GM10266 (cell line): ENCODE data around the gene PACS1.

Experiments
- DNase-seq: peaks from one replicate; pipeline ENCODE4 v3.0.0; 2012; ENCODE audit errors: extremely low spot score
- TF ChIP-seq, protein P1 (sequence below): IDR thresholded peaks from 2 replicates; pipeline ENCODE4 v1.5.1; 2012; ENCODE audit warnings: mild to moderate bottlenecking, low read depth; ENCODE audit not compliant: control insufficient read depth, insufficient read depth; ENCODE audit errors: missing control alignments

The PACS1 gene

DNA sequence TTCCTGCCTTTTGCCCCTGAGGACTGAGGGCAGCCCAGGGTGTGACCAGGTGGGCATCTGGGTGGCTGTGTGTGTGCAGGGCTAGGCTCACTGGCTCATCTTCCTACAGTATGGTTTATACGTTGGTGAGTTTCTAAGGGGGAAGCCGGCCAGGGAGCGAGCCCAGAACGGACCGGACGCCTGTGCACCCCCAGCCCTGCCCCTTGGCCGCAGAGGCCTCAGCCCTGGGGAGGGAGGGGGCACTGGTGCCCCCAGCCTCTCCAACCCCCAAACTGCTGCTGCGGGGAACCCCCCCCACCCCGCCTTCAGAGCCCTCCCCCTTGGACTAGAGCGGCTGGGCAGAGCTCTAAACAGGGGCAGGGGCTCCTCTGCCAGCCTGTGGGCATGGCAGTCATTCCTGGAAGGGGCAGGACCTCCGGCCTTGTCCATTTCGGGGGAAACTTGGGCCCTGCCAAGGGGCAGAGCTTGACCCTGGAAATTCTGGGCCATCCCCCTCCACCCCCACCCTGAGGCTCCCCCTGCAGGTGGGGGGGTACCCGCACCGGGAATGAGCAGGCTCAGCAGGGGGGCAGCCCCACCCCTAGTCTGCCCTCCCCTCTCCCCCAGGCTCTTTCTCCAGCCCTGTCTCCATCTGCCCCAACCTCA, 213.5 kb downstream of the PACS1 start:
- no peak for DNase-seq
- TF ChIP-seq, protein P1, sequence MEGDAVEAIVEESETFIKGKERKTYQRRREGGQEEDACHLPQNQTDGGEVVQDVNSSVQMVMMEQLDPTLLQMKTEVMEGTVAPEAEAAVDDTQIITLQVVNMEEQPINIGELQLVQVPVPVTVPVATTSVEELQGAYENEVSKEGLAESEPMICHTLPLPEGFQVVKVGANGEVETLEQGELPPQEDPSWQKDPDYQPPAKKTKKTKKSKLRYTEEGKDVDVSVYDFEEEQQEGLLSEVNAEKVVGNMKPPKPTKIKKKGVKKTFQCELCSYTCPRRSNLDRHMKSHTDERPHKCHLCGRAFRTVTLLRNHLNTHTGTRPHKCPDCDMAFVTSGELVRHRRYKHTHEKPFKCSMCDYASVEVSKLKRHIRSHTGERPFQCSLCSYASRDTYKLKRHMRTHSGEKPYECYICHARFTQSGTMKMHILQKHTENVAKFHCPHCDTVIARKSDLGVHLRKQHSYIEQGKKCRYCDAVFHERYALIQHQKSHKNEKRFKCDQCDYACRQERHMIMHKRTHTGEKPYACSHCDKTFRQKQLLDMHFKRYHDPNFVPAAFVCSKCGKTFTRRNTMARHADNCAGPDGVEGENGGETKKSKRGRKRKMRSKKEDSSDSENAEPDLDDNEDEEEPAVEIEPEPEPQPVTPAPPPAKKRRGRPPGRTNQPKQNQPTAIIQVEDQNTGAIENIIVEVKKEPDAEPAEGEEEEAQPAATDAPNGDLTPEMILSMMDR: no peak

- TF ChIP-seq, protein P1: no peak
- DNase-seq: no peak
These were observed 214.5 kb downstream of the PACS1 start for GRCh38 chr11:66284526-66285078.

DNA sequence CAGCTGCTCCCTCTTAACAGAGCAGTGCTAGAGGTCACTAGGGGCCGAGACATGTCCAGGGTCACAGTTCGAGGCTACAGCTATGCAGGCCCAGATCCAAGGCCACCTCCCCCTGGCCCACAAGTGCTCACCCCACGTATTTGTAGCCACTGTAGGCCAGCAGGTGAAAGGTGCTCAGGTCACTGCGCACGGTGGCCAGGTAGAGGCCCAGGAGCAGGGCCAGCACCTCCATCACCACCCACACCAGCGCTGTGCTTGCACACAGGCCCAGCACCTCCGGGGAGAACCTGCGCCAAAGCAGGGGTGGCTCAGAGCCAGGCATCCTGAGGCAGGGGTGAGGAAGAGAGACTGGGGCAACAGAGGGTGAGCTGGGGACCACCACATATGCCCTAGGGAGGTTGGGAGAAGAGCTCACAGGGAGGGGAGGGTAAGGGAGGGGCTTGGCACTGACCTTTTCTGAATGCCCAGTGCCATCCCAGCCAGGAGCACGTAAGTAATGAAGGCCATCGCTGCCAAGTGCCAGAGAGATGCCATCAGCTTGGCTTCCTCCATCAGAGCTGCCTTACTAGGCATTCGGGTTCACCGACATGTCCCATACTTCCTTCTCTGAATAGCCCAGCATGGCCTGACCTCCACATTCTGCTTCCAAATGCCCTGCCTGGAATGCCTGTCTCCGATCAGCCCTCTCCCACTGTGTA, 215.3 kb downstream of the PACS1 start:
- TF ChIP-seq, protein P1: no peak
- DNase-seq: no peak

DNA sequence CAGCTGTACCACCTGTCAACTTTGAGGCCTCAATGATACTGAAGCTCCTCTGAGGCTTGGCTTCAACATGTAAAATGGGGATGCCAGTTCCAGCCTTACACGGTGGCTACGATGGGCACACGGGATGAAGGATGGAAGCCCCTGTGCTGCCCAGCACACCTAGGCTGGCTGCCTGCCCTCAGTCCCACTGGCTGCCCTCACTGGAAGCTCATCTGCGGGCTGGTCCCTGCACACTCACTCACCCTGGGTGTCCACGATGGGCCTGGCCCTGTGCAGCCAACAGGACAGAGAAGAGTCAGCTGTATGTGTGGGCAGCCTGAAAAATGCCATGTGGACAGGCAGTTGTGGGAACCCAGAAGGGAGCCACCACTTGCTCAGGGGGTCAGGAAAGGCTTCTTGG, 216.6 kb downstream of the PACS1 start:
- TF ChIP-seq, protein P1: no peak
- DNase-seq: no peak

GRCh38 chr11:66287211-66287888, 217.3 kb downstream of the PACS1 start:
- no peak for DNase-seq
- TF ChIP-seq, protein P1: no peak

GRCh38 chr11:66287889-66288670, 218.0 kb downstream of the PACS1 start:
- TF ChIP-seq, protein P1: no peak
- no peak for DNase-seq
